Activated CD8-positive, alpha-beta memory T cell treated with anti-CD3 and anti-CD28 coated beads for 1 hour (primary cell): ENCODE measurements around the gene GAL3ST3.

ENCODE experiments used
- DNase-seq, 2 donors: peaks; one replicate each; pipeline ENCODE4 v3.0.0-alpha.2; 2020; ENCODE audit warnings: low read depth in 1 of 2; ENCODE audit errors: extremely low read depth in 1 of 2

The GAL3ST3 gene

DNA sequence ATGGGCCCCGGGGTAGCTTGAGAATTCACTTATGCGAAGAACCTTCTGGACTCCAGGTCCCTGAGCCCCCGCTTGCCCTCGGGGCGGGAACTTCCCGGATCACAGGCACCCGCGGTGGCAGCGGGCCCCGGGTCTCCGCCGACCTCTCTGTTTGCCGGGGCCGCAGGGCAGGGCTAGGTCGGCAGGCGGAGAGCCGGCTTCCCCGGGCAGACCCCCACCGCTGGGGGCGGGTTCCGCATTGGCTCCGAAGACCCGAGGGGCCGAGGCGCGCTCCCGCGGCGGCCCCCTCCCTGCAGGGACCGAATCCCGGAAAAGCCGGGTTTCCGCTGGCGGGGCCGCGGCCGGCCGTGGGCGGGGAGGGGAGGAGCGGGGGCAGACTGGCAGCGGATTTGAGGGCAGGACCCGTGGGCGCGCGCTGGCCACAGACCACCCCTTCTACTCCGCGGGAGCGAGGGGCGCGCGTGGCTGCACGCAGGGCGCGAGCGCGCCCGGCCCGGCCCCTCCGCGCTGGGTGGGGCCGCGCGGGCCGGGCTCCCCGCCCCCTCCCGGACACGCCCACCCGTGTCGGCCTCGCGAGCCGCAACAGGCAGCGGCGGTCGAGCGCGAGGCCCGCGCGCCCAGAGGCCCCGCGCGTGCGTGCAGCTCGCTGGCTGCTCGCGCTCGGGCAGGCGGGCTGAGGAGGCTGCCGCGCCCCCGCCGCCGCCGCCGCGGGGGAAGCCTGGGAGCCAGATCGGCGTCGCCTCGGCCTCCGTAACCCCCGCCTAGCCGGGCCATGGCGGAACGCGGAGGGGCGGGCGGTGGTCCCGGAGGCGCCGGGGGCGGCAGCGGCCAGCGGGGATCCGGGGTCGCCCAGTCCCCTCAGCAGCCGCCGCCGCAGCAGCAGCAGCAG lies 21.0 kb upstream of the GAL3ST3 start, which contains the start of gene PACS1:
Gene PACS1, plus strand, starts transcription at position 558 of the 889 bp plus-strand sequence. Its CDS starts 215 bp downstream, at position 773.
- peak; percentile 46 to 65 for DNase-seq

GRCh38 chr11:66068923-66069714 lies 20.2 kb upstream of the GAL3ST3 start:
- DNase-seq, result peak in 1 of 2 donors; percentile 21

DNA sequence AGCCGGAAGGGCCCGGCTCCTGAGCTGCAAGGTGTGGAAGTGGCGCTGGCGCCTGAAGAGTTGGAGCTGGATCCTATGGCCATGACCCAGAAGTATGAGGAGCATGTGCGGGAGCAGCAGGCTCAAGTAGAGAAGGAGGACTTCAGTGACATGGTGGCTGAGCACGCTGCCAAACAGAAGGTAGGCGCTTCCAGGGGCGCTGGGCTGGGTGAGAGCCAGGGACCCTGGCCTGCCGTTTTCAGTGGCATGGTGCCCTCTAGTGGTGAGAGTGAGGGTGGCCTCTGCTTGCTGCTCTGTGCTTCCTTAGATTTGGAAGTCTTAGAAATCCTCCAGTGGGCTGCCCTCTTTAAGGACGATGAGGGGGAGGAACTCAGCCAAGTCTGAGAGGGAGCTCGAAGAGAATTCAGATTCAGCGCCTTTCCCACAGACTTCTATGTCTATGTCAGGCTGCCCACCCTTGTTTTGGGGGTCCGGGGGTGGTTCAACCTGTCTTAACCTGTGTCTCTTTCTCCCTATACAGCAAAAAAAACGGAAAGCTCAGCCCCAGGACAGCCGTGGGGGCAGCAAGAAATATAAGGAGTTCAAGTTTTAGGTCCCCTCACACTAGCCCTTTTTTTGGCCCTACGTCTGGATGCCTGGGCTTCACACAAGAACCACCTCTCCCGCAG lies 19.3 kb upstream of the GAL3ST3 start:
- DNase-seq, result peak; percentile 55 to 62

GRCh38 chr11:66067640-66068039 lies 18.7 kb upstream of the GAL3ST3 start:
- no peak for DNase-seq

GRCh38 chr11:66066751-66067150 lies 17.8 kb upstream of the GAL3ST3 start:
- DNase-seq, result no peak

DNA sequence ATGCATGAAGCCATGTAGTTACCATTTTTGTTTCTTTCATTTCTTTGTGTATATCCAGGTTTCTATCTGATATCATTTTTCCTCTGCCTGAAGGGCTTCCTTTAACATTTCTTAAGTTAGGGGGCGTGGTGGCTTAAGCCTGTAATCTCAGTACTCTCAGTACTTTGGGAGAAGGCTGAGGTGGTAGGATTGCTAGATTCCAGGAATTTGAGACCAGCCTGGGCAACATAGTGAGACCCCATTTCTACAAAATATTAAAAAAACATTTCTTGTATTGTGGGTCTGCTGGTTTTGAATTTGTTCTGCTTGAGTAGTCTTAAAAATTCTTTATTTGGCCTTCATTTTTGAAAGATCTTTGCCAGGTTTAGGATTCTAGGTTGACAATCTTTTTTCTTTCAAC lies 15.6 kb upstream of the GAL3ST3 start:
- DNase-seq, result no peak

GRCh38 chr11:66063900-66064299 lies 14.9 kb upstream of the GAL3ST3 start:
- no peak for DNase-seq

GRCh38 chr11:66062408-66062807 lies 13.4 kb upstream of the GAL3ST3 start:
- no peak for DNase-seq

GRCh38 chr11:66061268-66061667 lies 12.3 kb upstream of the GAL3ST3 start:
- DNase-seq, result no peak

DNA sequence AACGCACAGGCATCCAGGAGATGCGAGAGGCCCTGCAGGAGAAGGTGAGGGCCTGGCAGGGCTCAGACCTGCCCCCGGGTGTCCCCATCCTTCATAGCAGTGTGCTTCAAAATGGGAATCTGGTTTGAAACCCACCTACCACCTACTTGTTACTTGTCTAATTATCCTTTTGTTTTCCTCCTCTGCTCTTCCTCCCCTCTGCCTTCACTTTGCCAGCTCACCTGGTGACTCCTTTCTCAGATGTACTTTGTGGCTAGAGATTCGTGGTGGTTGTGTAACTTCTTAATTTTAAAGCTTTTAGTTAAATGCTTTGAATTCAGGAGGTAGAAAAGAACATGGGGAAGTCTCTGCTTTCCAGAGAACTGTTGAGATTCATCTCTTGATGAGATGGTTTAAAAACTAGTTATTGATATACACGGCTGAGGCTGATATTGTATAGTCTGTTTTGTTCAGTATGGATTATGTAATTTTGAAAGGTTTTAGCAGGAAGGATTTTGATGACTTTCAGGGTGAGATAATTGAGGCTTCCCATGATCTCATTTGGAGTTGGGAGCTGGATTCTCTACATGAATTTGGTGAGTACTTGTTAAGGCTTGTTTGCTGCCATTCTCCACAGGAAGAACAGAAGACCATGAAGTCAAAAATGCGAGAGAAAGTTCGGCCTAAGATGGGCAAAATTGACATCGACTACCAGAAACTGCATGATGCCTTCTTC lies 11.2 kb upstream of the GAL3ST3 start:
- DNase-seq, result no peak

DNA sequence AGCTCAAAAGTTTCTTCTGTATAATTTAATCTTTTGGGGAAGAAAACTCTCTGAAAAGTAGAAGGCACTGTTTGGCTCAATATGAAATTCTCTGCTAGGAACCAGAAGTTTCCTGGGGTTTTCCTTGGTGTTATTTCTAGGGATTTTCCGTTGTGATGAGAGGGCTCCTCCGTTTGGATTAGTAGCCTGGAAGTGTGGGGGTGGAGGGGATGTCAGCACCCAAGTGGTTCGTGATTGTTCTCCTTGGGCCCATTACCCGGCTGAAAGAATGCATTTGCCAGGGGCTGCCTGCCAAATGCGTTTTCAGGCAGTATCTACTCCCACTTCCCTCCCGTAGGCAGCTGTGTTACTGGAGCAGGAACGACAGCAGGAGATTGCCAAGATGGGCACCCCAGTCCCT lies 7.5 kb upstream of the GAL3ST3 start:
- DNase-seq, result no peak

DNA sequence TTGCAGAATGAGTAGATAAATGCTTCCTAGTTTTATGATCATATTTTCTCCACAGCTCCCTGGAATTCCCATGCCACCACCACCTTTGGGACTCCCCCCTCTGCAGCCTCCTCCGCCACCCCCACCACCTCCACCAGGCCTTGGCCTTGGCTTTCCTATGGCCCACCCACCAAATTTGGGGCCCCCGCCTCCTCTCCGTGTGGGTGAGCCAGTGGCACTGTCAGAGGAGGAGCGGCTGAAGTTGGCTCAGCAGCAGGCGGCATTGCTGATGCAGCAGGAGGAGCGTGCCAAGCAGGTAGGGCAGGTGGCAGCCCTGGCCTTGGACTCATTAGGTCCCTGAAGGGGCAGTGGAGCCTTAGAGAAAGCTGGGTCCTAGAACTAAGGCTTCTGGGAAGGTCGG lies 6.1 kb upstream of the GAL3ST3 start:
- DNase-seq, result no peak

GRCh38 chr11:66052664-66052982 lies 3.7 kb upstream of the GAL3ST3 start:
- DNase-seq, result no peak

DNA sequence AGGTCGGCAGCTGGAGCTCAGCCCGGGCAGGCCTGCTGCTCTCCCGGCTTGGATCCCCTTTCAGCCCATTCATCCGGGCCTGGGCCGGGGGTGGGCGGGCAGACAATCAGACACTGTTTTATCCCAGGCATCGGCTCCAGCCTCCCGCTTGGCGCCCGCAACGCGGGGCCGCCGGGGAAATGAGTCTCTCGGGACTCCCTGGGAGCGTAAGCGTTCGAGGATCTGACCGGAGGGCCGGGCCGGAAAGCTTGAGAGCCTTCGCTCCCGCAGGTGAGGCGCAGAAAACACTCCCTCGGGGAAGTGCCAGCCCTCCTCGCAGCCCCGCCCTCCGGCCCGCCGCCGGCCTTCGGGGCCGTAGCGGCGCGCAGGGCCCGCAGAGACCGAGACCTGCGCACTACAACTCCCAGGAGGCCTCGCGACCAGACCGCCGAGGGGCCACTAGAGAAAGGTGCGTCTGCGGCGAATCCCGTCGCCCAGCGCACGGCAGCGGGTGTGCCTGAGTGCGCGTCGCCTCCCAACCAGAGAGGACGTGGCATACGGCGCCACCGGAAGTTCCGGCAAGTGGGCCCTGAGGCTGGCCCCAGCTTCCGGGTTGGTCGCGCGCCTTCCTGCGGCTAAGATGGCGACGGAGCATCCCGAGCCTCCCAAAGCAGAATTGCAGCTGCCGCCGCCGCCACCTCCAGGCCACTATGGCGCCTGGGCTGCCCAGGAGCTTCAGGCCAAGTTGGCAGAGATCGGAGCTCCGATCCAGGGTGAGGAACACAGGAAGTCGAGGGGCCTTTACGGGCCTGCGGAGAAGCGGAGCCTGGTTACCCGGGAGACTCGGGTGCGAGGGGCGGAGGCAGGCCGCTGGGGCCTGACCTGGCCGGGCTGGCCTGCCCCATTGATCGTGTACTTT lies 3.1 kb upstream of the GAL3ST3 start, which contains the start of gene SF3B2:
Gene SF3B2, plus strand, starts transcription at position 599 of the 898 bp plus-strand sequence. Its CDS starts 21 bp downstream, at position 620.
- peak; percentile 84 to 91 for DNase-seq

- no peak for DNase-seq
These were observed 2.4 kb upstream of the GAL3ST3 start for GRCh38 chr11:66051371-66051765.

- no peak for DNase-seq
These were observed 1.7 kb upstream of the GAL3ST3 start for GRCh38 chr11:66050581-66051231.

GRCh38 chr11:66047541-66048365 lies 1.2 kb downstream of the GAL3ST3 start:
- DNase-seq, result no peak

DNA sequence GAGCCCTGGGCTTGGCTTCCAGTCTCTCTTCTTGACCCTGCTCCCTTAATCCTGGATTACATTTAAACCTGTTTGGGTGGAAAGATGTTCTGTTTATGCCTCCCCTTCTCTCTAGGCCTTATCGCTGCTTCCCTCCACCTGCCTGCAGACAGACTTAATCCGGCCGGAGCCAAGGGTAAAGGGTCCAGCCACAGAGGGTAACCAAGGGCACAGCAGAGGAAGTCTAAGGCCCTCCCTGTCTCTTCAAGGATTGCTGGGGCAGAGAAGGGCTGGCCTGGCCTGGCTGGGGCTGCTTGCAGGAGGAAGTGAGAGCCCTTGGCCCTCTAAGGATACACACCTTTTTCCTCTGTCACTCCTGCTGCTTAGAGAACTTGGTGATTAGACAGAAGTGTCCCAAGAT lies 2.1 kb downstream of the GAL3ST3 start:
- DNase-seq, result no peak
